Esophagus muscularis mucosa (tissue), 4 donors: ENCODE measurements around the gene TRERF1. TPM values are rescaled to one million over a fixed set of nuclear protein-coding genes. Genes with fewer than 3 reads are reported as not detected.
"Not testable (repeated sequence)": the region's sequence is repeated elsewhere in the genome, so short reads cannot be mapped to it uniquely, and the experiment has no call there.

Experiments
- DNase-seq: peaks from one replicate; pipeline ENCODE4 v3.0.0-alpha.2; 2017; ENCODE audit errors: extremely low spot score
- H3K27ac ChIP-seq, 4 donors: fragments of 200-600 bp; sonication (generic); replicated peaks in 1 of 4; 1 replicate in 3 of 4; 2 replicates in 1 of 4; pipeline ENCODE4 v1.5.1; 2016 to 2019; ENCODE audit warnings: mild to moderate bottlenecking in 1 of 4
- H3K27me3 ChIP-seq, 4 donors: fragments of 200-600 bp; sonication (generic); one replicate each; pipeline versions ENCODE4 v1.5.1 to v1.6.0; 2016 to 2019
- H3K36me3 ChIP-seq, 4 donors: fragments of 200-600 bp; sonication (generic); one replicate each; pipeline ENCODE4 v1.5.1; 2016 to 2019
- H3K4me1 ChIP-seq, 4 donors: fragments of 200-600 bp; sonication (generic); one replicate each; pipeline ENCODE4 v1.5.1; 2016 to 2019
- H3K4me3 ChIP-seq, 4 donors: fragments of 200-600 bp; sonication (generic); 1 replicate in 2 of 4; 2 replicates in 2 of 4; pipeline ENCODE4 v1.5.1; 2016 to 2019; ENCODE audit warnings: mild to moderate bottlenecking in 4 of 4, moderate library complexity in 1 of 4
- H3K9me3 ChIP-seq, 4 donors: fragments of 200-600 bp; sonication (generic); 1 replicate in 3 of 4; 2 replicates in 1 of 4; pipeline ENCODE4 v1.5.1; 2016 to 2019
- CTCF ChIP-seq, 3 experiments: fragments of 200-600 bp in 2 of 3; fragments of 450-650 bp in 1 of 3; sonication (generic) in 2 of 3; IDR thresholded peaks; one replicate each; pipeline ENCODE4 v1.5.1; 2017 to 2019; ENCODE audit warnings: antibody characterized with exemption in 3 of 3, mild to moderate bottlenecking in 2 of 3, moderate library complexity in 1 of 3
- EP300 ChIP-seq: sonication (generic); formaldehyde crosslinking; IDR thresholded peaks from one replicate; pipeline ENCODE4 v1.6.1; 2017; ENCODE audit warnings: antibody characterized with exemption
- POLR2A ChIP-seq: fragments of 450-650 bp; IDR thresholded peaks from one replicate; pipeline ENCODE4 v1.6.1; 2017; ENCODE audit warnings: antibody characterized with exemption, moderate library complexity, mild to moderate bottlenecking, low read depth
- POLR2AphosphoS5 ChIP-seq, 2 donors: sonication (generic); formaldehyde crosslinking; IDR thresholded peaks; one replicate each; pipeline ENCODE4 v1.6.1; 2017; ENCODE audit warnings: antibody characterized with exemption in 2 of 2
- WGBS: methylation state at CpG from one replicate; pipeline ENCODE4 v1.1.5; 2018; 5-methylcytosine and 5-hydroxymethylcytosine counted together
- intact Hi-C: fragments of 100-400 bp; cut with DNase I; formaldehyde crosslinking; loops from one replicate; pipeline ENCODE4 v1.15.1; 2023
- total RNA-seq, 4 donors: library from RNA; depleted of rRNA; stranded (reverse); fragments of >200 nt; gene quantifications; one replicate each; pipeline versions ENCODE4 v1.1.0 to v1.2.1, GENCODE V29; 2016

Gene TRERF1
- total RNA-seq, 4 donors from 2014 or later: 4.6 to 8.6 (median 6.4) TPM

DNA sequence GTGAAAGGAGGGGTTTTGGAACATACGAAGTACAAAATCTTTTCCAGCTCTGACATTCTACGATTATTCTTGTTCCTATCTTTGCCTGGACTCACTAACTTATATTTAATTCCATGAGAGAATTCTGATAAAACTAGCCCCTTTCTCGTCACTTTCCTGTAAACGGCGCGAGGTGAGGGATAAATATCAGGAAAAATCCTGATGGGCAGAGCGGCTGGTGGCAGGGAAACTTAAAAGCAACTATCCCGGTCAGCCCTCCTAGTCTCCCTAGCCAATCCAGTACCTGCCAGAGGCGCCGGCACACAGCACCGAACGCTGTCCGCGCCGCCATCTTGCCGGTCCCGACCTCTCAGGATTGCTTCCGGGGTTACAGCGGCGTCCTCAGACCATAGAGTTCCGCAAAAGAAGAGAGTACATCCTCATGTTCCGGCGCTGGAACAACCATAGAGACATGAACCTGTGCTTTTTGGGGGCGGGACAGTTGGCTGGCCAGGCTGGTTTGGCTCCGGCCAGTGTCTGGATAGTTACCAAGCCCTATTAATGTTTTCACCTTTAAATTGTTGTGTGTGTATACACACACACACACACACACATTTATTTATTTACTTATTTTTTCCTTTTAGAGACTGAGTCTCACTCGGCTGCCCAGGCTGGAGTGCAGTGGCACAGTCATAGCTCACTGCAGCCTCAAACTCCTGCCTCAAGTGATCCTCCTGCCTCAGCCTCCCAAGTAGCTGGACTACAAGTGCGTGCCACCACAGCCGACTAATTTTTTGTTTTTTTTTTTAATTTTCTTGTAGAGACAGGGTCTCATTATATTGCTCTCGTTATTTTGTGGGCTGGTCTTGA, 234.0 kb downstream of the TRERF1 start, which contains the start of gene MRPS10:
Gene MRPS10, minus strand, starts transcription at position 343 of the 849 bp plus-strand sequence. Its CDS starts 12 bp downstream, at position 331.
- Histone ChIP-seq H3K27me3 (no peaks in the 10 kb centered on the region), H3K4me3 (peak within 1 kb of the TSS; percentile 65 to 77 (median 71)), H3K36me3 (peaks cover 10 to 15% (median 14%) of the 10 kb centered on the region in 4 donors), H3K27ac (peak within 1 kb of the TSS; percentile 73 to 87 (median 81)), H3K9me3 (no peaks in the 10 kb centered on the region), H3K4me1 (peaks cover 20 to 33% (median 29%) of the 10 kb centered on the region in 4 donors)
- peak; percentile 98 for DNase-seq
- intact Hi-C loops: loop anchor here (10.0 kb wide), 1 partner anchor 293 kb away; the partner anchor contains the start of genes BYSL and MED20
- WGBS: 10% methylated on average over 29 of the region's 29 CpGs
- TF ChIP-seq POLR2AphosphoS5 (IDR thresholded peaks at IDR 0.05) (peak; percentile 96), CTCF (IDR thresholded peaks at IDR 0.05) (peak in 1 of 3 experiments; percentile 37), POLR2A (peak; percentile 65), EP300 (no peak)

DNA sequence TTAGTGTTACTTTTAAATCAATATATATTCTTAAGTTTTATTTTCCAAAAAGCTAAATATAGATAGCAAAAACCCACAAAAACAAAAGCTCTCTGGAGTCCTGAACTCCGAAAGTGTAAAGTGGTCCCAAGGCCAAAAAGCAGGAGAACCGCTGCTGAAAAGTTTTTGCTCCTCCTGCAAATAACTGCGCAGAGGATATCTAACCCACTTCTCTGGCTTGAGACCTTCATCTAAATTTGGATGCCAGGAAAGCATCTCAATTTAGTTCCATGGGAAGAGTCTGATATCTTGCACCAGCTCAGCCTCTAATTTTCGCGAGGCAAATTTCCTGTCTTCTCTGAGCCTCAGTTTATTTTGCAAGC, 234.6 kb downstream of the TRERF1 start:
- DNase-seq: no peak
- intact Hi-C loops: loop anchor here (10.0 kb wide), 1 partner anchor 292 kb away; the partner anchor contains the start of genes BYSL and MED20
- TF ChIP-seq EP300: no peak
- no peak for TF ChIP-seq POLR2A
- TF ChIP-seq CTCF (IDR thresholded peaks at IDR 0.05): no peak
- no peak for TF ChIP-seq POLR2AphosphoS5 (IDR thresholded peaks at IDR 0.05)
- no peaks in the 10 kb centered on the region for H3K27me3 ChIP-seq
- peak overlapping the region; percentile 65 to 77 (median 71) for H3K4me3 ChIP-seq
- 4% methylated on average over 5 of the region's 5 CpGs for WGBS
- H3K4me1 ChIP-seq: peaks cover 20 to 33% (median 29%) of the 10 kb centered on the region in 4 donors
- H3K9me3 ChIP-seq: no peaks in the 10 kb centered on the region
- peaks cover 10 to 21% (median 18%) of the 10 kb centered on the region in 4 donors for H3K36me3 ChIP-seq
- peak overlapping the region; percentile 73 to 87 (median 81) for H3K27ac ChIP-seq

- peak overlapping the region; percentile 65 to 77 (median 71) for H3K4me3 ChIP-seq
- WGBS: 82% methylated on average over 18 of the region's 18 CpGs
Measured at GRCh38 chr6:42216495-42216894, 235.2 kb downstream of the TRERF1 start.

DNA sequence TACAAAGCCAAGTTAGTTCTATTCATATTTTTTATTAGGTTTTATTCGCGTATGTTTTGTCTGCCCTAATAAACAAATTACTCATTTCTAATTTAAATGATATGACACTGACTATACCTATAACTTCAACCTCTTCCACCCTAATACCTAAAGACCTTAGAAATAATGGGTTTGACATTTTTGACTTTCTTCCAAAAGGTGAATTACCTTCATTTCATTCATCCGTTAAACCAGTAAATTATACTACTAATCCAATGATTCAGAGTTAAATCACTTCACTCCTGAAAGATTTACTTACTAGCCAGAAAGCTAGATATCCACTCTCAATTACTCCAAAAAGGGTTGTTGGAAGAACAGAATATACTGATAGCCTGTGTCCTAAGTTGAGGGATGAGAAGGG, 239.3 kb downstream of the TRERF1 start:
- 61% methylated on average over 3 of the region's 3 CpGs for WGBS
- DNase-seq: no peak
- Histone ChIP-seq H3K4me3 (no peak overlapping the region), H3K36me3 (peaks cover 34 to 65% (median 62%) of the 10 kb centered on the region in 4 donors), H3K27ac (no peak overlapping the region), H3K4me1 (peaks cover 16 to 29% (median 26%) of the 10 kb centered on the region in 4 donors), H3K27me3 (no peaks in the 10 kb centered on the region), H3K9me3 (no peaks in the 10 kb centered on the region)
- intact Hi-C loops: loop anchor here (10.0 kb wide), 1 partner anchor 288 kb away; the partner anchor contains the start of genes BYSL and MED20
- TF ChIP-seq POLR2AphosphoS5 (IDR thresholded peaks at IDR 0.05) (no peak), EP300 (no peak)

More at GRCh38 chr6:42216495-42216894, 235.2 kb downstream of the TRERF1 start:
- not testable (repeated sequence) for DNase-seq, H3K27ac ChIP-seq, H3K27me3 ChIP-seq, H3K9me3 ChIP-seq
- intact Hi-C loops: loop anchor here (10.0 kb wide), 1 partner anchor 292 kb away; the partner anchor contains the start of genes BYSL and MED20
- peaks cover 13 to 27% (median 25%) of the 10 kb centered on the region in 4 donors for H3K36me3 ChIP-seq
- H3K4me1 ChIP-seq: peaks cover 20 to 33% (median 29%) of the 10 kb centered on the region in 4 donors

- 95% methylated on average over 6 of the region's 6 CpGs for WGBS
- TF ChIP-seq CTCF (IDR thresholded peaks at IDR 0.05): no peak
- no peak for TF ChIP-seq POLR2AphosphoS5 (IDR thresholded peaks at IDR 0.05)
- TF ChIP-seq EP300: no peak
- TF ChIP-seq POLR2A: no peak
- H3K4me1 ChIP-seq: peaks cover 13 to 24% (median 21%) of the 10 kb centered on the region in 4 donors
- peaks cover 34 to 72% (median 68%) of the 10 kb centered on the region in 4 donors for H3K36me3 ChIP-seq
- H3K27me3 ChIP-seq: no peaks in the 10 kb centered on the region
- no peak overlapping the region for H3K4me3 ChIP-seq
- no peaks in the 10 kb centered on the region for H3K9me3 ChIP-seq
- DNase-seq: no peak
- intact Hi-C loops: loop anchor here (10.0 kb wide), 1 partner anchor 287 kb away; the partner anchor contains the start of genes BYSL and MED20
- H3K27ac ChIP-seq: no peak overlapping the region
Measured at GRCh38 chr6:42211726-42212125, 240.0 kb downstream of the TRERF1 start.
